Measurements from ENCODE around the gene MAK.
"Not testable (repeated sequence)": the region's sequence is repeated elsewhere in the genome, so short reads cannot be mapped to it uniquely, and the experiment has no call there.

The MAK gene

DNA sequence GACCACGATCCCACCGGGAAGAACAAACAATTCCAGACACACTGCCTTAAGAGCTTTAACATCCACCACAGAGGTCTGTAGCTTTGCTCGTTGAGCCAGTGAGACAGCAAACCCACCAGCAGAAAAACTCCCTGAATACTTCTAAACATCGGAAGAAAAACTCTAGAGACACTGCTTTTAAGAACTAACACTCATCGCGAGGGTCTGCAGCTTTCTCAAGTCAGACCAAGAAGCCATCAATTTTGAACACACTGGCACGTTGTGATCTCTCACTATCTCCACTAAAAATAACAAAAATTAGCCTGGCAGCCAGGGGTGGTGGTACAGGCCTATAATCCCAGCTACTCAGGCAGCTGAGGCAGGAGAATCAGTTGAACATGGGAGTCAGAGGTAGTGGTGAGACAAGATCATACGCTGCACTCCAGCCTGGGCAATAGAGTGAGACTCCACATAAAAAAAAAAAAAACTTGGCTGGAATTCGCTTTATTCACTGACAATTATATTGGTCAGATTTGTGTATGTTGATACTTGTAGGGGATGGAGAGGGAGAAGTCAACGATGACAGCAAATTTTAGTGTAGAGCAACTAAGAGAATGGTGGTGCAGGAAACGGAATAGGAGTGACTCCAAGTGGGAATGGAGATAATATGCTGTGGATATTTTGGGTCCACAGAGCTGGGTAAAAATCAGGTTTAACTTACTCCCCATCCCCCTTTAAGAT, 116.3 kb downstream of the MAK start:
- H3K27me3 ChIP-seq (ENCODE audit: insufficient read depth, low read length) = no peaks in the 10 kb centered on the region
- peaks cover 13% of the 10 kb centered on the region for H3K36me3 ChIP-seq (ENCODE audit: insufficient read depth, low read depth, low read length)
- no peaks in the 10 kb centered on the region; the same call in 1 of the 2 replicates for H3K9me3 ChIP-seq (ENCODE audit: insufficient read depth, low read depth, low read length)
- H3K4me3 ChIP-seq (ENCODE audit: low read length) = peak overlapping the region; percentile 98
- H3K9ac ChIP-seq (ENCODE audit: low read depth, low read length) = peak overlapping the region; percentile 100
- H3K27ac ChIP-seq (ENCODE audit: low read length) = no peak overlapping the region
- H3K4me1 ChIP-seq (ENCODE audit: insufficient read depth, low read length) = peaks cover 11% of the 10 kb centered on the region

DNA sequence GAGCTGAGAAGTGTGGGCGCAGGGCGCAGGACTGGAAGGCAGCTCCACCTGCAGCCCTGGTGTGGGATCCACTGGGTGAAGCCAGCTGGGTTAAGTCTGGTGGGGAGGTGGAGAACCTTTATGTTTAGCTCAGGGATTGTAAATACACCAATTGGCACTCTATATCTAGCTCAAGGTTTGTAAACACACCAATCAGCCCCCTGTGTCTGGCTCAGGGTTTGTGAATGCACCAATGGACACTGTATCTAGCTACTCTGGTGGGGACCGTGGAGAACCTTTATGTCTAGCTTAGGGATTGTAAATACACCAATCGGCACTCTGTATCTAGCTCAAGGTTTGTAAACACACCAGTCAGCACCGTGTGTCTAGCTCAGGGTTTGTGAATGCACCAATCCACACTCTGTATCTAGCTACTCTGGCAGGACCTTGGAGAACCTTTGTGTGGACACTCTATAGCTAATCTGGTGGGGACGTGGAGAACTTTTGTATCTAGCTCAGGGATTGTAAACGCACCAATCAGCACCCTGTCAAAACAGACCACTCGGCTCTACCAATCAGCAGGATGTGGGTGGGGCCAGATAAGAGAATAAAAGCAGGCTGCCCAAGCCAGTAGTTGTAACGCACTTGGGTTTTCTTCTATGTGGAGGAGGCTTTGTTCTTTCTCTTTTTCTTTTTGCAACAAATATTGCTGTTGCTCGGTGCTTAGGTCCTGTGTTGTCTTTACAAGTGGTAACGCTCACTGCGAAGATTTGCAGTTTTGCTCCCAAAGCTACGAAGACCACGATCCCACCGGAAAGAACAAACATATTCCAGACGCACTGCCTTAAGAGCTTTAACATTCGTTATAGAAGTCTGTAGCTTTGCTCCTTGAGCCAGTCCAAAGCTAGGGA, 117.1 kb downstream of the MAK start:
- not testable (repeated sequence) for H3K27ac ChIP-seq (ENCODE audit: low read length); H3K9me3 ChIP-seq (ENCODE audit: insufficient read depth, low read depth, low read length); H3K36me3 ChIP-seq (ENCODE audit: insufficient read depth, low read depth, low read length); H3K4me3 ChIP-seq (ENCODE audit: low read length); H3K9ac ChIP-seq (ENCODE audit: low read depth, low read length); H3K27me3 ChIP-seq (ENCODE audit: insufficient read depth, low read length)
- peaks cover 11% of the 10 kb centered on the region for H3K4me1 ChIP-seq (ENCODE audit: insufficient read depth, low read length)

DNA sequence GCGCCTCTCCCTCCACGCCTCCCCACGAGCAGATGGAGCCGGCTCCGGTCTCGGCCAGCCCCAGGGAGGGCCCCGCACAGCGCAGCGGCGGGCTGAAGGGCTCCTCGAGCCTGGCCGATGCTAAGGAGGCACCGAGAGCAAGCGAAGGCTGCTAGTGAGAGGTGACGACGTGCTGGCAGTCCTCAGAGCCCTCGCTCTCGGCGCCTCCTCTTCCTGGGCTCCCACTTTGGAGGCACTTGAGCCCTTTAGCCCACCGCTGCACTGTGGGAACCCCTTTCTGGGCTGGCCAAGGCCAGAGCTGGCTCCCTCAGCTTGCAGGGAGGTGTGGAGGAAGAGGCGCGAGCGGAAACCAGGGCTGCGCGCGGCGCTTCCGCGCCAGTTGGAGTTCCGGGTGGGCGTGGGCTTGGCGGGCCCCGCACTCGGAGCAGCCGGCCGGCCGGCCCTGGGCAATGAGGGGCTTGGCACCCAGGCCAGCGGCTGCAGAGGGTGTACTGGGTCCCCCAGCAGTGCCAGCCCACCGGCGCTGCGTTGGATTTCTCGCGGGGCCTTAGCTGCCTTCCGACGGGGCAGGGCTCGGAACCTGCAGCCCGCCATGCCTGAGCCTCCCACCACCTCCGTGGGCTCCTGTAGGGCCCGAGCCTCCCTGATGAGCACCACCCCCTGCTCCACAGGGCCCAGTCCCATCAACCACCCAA, 117.9 kb downstream of the MAK start:
- Histone ChIP-seq H3K27me3 (ENCODE audit: insufficient read depth, low read length) (no peaks in the 10 kb centered on the region), H3K27ac (ENCODE audit: low read length) (no peak overlapping the region), H3K36me3 (ENCODE audit: insufficient read depth, low read depth, low read length) (no peaks in the 10 kb centered on the region; the same call in 1 of the 2 replicates), H3K9me3 (ENCODE audit: insufficient read depth, low read depth, low read length) (no peaks in the 10 kb centered on the region; the same call in 1 of the 2 replicates), H3K4me3 (ENCODE audit: low read length) (no peak overlapping the region), H3K9ac (ENCODE audit: low read depth, low read length) (no peak overlapping the region), H3K4me1 (ENCODE audit: insufficient read depth, low read length) (peaks cover 11% of the 10 kb centered on the region)

DNA sequence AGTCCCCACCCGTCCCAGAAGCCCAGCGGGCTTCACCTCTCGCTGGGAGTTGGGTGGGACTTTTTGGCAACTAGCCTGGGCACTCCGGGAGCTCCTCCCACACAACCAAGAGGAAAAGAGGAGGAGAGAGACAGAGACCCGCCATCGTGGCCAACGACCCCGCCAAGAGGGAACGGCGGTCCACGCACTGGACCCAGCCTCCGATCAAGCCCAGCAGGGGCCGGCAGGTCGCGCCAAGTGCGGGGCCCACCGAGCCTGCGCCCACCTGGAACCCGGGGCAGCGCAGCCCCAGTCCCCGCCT, 118.4 kb downstream of the MAK start:
- H3K27me3 ChIP-seq (ENCODE audit: insufficient read depth, low read length) = no peaks in the 10 kb centered on the region
- H3K4me3 ChIP-seq (ENCODE audit: low read length) = no peak overlapping the region
- H3K9ac ChIP-seq (ENCODE audit: low read depth, low read length) = no peak overlapping the region
- no peak overlapping the region for H3K27ac ChIP-seq (ENCODE audit: low read length)
- H3K36me3 ChIP-seq (ENCODE audit: insufficient read depth, low read depth, low read length) = no peaks in the 10 kb centered on the region; the same call in 1 of the 2 replicates
- H3K4me1 ChIP-seq (ENCODE audit: insufficient read depth, low read length) = peaks cover 11% of the 10 kb centered on the region
- no peaks in the 10 kb centered on the region; the same call in 1 of the 2 replicates for H3K9me3 ChIP-seq (ENCODE audit: insufficient read depth, low read depth, low read length)

DNA sequence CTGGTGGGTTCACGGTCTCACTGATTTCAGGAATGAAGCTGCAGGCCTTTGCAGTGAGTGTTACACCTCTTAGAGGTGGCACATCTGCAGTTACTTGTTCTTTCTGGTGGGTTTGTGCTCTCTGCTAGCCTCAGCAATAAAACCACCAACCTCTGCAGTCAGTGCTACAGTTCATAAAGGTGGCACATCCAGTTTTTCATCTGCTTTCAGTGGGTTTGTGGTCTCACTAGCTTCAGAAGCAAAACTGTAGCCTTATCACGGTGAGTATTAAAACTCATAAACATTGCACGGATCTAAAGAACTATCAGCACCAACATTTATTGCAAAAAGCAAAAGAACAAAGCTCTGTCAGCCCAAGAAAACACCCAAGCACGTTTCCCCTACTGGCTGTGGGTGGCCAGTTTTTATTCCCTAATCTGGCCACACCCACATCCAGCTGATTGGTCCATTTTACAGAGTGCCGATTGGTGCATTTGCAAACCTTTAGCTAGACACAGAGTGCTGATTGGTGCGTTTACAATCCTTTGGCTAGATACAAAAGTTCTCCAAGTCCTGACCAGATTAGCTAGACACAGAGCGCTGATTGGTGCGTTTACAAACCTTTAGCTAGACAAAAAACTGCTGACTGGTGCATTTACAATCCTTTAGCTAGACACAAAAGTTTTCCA, 118.9 kb downstream of the MAK start:
- Histone ChIP-seq H3K9me3 (ENCODE audit: insufficient read depth, low read depth, low read length) (no peaks in the 10 kb centered on the region; the same call in 1 of the 2 replicates), H3K9ac (ENCODE audit: low read depth, low read length) (no peak overlapping the region), H3K36me3 (ENCODE audit: insufficient read depth, low read depth, low read length) (no peaks in the 10 kb centered on the region), H3K4me3 (ENCODE audit: low read length) (no peak overlapping the region), H3K27ac (ENCODE audit: low read length) (no peak overlapping the region), H3K4me1 (ENCODE audit: insufficient read depth, low read length) (peaks cover 7% of the 10 kb centered on the region), H3K27me3 (ENCODE audit: insufficient read depth, low read length) (no peaks in the 10 kb centered on the region)

DNA sequence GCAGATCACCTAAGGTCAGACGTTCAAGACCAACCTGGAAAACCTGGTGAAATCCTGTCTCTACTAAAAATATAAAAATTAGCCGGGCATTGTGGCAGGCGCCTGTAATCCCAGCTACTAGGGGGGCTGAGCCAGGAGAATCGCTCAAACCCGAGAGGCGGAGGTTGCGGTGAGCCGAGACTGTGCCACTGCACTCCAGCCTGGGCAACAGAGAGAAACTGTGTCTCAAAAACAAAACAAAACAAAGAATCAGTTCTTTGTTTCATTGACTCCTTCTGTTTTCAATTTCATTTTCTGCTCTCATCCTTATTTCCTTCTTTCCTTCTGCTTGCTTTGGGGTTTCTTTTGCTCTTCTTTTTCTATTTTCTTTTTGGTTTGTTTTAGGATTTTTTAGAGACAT, 124.4 kb downstream of the MAK start:
- H3K27ac ChIP-seq (ENCODE audit: low read length) = no peak overlapping the region
- no peak overlapping the region for H3K4me3 ChIP-seq (ENCODE audit: low read length)

More for the DNA sequence above, 124.4 kb downstream of the MAK start:
- no peaks in the 10 kb centered on the region for H3K27me3 ChIP-seq (ENCODE audit: insufficient read depth, low read length)
- peaks cover 19% of the 10 kb centered on the region for H3K36me3 ChIP-seq (ENCODE audit: insufficient read depth, low read depth, low read length)
- H3K4me1 ChIP-seq (ENCODE audit: insufficient read depth, low read length) = no peaks in the 10 kb centered on the region
- H3K9ac ChIP-seq (ENCODE audit: low read depth, low read length) = no peak overlapping the region
- H3K9me3 ChIP-seq (ENCODE audit: insufficient read depth, low read depth, low read length) = no peaks in the 10 kb centered on the region; the same call in 1 of the 2 replicates
